ENCODE measurements around the gene NOM1. TPM values are rescaled to one million over a fixed set of nuclear protein-coding genes. Genes with fewer than 3 reads are reported as not detected.

NOM1 gene
- total and polyA plus RNA-seq, 2 donors (not counting 3 experiments of a cell fraction or from before 2014, with no cell fraction given), result 13.7 to 38.6 TPM

DNA sequence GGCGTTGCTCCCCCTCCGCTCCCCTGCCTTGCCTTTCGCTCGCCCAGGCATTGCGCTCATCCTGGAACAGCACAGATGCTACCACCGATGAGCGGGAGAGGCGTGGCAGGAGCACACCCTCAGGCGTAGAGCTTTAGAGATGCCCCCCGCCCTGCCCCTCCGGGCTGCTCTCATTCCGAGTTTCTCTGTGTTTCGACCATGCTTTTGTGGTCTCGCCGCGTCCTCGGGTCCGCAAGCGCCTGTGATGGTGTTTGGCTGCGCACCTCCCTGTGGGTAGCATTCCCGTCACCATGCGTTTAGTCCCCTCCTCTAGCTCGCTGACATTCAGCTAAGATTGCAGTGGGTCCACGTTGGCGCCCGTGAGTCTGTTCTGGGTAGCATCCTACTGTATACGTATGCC lies 18.7 kb downstream of the NOM1 start:
- Histone ChIP-seq H2AFZ (ENCODE audit: low read depth, low read length) (no peak overlapping the region), H3K9me1 (replicated peaks; ENCODE audit: control insufficient read depth, extremely low read depth, insufficient read depth, low read length) (no peaks in the 10 kb centered on the region), H3K79me2 (ENCODE audit: control insufficient read depth, insufficient read depth, low read length) (no peaks in the 10 kb centered on the region), H3K4me2 (ENCODE audit: insufficient read depth, low read length) (no peak overlapping the region), H4K20me1 (replicated peaks; ENCODE audit: control insufficient read depth, extremely low read depth, insufficient read depth, low read length) (no peaks in the 10 kb centered on the region), H3K27ac (ENCODE audit: insufficient read depth, low read depth, low read length) (no peak overlapping the region), H3K9me3 (replicated peaks; ENCODE audit: control insufficient read depth, insufficient read depth, low read length) (no peaks in the 10 kb centered on the region), H3K4me3 (replicated peaks in 1 of 3; ENCODE audit: insufficient read depth in 1 of 3, low read depth in 1 of 3, low read length in 3 of 3) (no peak overlapping the region), H3K9ac (replicated peaks; ENCODE audit: extremely low read depth, insufficient read depth, low read length) (no peak overlapping the region), H3K4me1 (ENCODE audit: control insufficient read depth, extremely low read depth, insufficient read depth, low read length) (no peaks in the 10 kb centered on the region), H3K27me3 (ENCODE audit: control insufficient read depth in 2 of 2, insufficient read depth in 2 of 2, low read length in 2 of 2) (no peaks in the 10 kb centered on the region), H3K36me3 (ENCODE audit: control insufficient read depth in 2 of 2, extremely low read depth in 1 of 2, insufficient read depth in 2 of 2, low read length in 2 of 2) (peaks cover 12 to 35% of the 10 kb centered on the region in 2 experiments)
- ChIA-PET POLR2A (no interaction called here), CTCF (interaction anchor here (1.7 to 2.8 kb wide), 2 partner anchors 17 to 371 kb away, joined by 4 to 12 read pairs; no protein-coding TSS in a partner anchor)
- no TSS peak for BruUV-seq (replicated peaks)
- dilution Hi-C loops (cut with MboI; ENCODE audit: extremely low pct_ligation_motif_present, low sequenced_read_pairs), result no loop called here
- no peak for TF ChIP-seq FOS (IDR thresholded peaks at IDR 0.05; ENCODE audit: borderline replicate concordance, insufficient read depth, low read length)
- TF ChIP-seq EZH2 (IDR thresholded peaks at IDR 0.05; ENCODE audit: borderline replicate concordance, low read depth, low read length, severe bottlenecking), result no peak
- TF ChIP-seq CTCF (IDR thresholded peaks at IDR 0.05; ENCODE audit: extremely low read depth in 1 of 2, insufficient read depth in 1 of 2, low read depth in 1 of 2, low read length in 2 of 2), result no peak
- TF ChIP-seq MYC (IDR thresholded peaks at IDR 0.05; ENCODE audit: low read depth, low read length), result no peak
- no peak for TF ChIP-seq JUN (IDR thresholded peaks at IDR 0.05; ENCODE audit: borderline replicate concordance, insufficient read depth, insufficient read length, low read depth)
- TF ChIP-seq POLR2A (IDR thresholded peaks at IDR 0.05; ENCODE audit: low read depth, low read length), result no peak
- TF ChIP-seq POLR2AphosphoS5 (IDR thresholded peaks at IDR 0.05; ENCODE audit: insufficient read depth, low read depth, low read length), result no peak
- TF ChIP-seq GATA2 (IDR thresholded peaks at IDR 0.05; ENCODE audit: insufficient read depth, insufficient read length, low read depth, low read length), result no peak
- FAIRE-seq (no peak), DNase-seq (ENCODE audit: low read depth, low spot score) (no peak)
- intact Hi-C loops (cut with micrococcal nuclease), result no loop called here

All from endothelial cell of umbilical vein (primary cell).